Right atrium auricular region (tissue), 2 donors: ENCODE results near the gene XAB2. TPM values are rescaled to one million over a fixed set of nuclear protein-coding genes. Genes with fewer than 3 reads are reported as not detected.

Experiments
- DNase-seq: peaks from one replicate; pipeline ENCODE4 v3.0.0-alpha.2; 2019; ENCODE audit warnings: low spot score
- H3K27ac ChIP-seq, 2 donors: fragments of 200-600 bp; sonication (generic); 1 replicate in 1 of 2; 2 replicates in 1 of 2; pipeline ENCODE4 v1.5.1; 2016 to 2019
- H3K27me3 ChIP-seq, 2 donors: fragments of 200-600 bp; sonication (generic); one replicate each; pipeline versions ENCODE4 v1.5.1 to v1.6.0; 2017 to 2019
- H3K36me3 ChIP-seq: fragments of 200-600 bp; sonication (generic); one replicate; pipeline ENCODE4 v1.5.1; 2016
- H3K4me1 ChIP-seq, 2 donors: fragments of 200-600 bp; sonication (generic); one replicate each; pipeline versions ENCODE4 v1.5.1 to v1.6.0; 2017 to 2019
- H3K4me3 ChIP-seq, 2 donors: fragments of 200-600 bp; sonication (generic); 1 replicate in 1 of 2; 2 replicates in 1 of 2; pipeline ENCODE4 v1.5.1; 2017 to 2019; ENCODE audit warnings: mild to moderate bottlenecking in 1 of 2, moderate library complexity in 1 of 2
- H3K9me3 ChIP-seq, 2 donors: fragments of 200-600 bp; sonication (generic); one replicate each; pipeline ENCODE4 v1.5.1; 2019
- CTCF ChIP-seq, 2 donors: fragments of 200-600 bp; sonication (generic); IDR thresholded peaks; one replicate each; pipeline ENCODE4 v1.5.1; 2019; ENCODE audit warnings: antibody characterized with exemption in 2 of 2
- total RNA-seq, 2 donors: library from RNA; depleted of rRNA; stranded (reverse); fragments of >200 nt; gene quantifications; one replicate each; pipeline ENCODE4 v1.1.0, GENCODE V29; 2016

XAB2 gene
- total RNA-seq, 2 donors from 2014 or later = 21.5 to 25.9 TPM

- TF ChIP-seq CTCF (IDR thresholded peaks at IDR 0.05) = no peak
- DNase-seq = no peak
- Histone ChIP-seq H3K4me3 (no peak overlapping the region), H3K27ac (no peak overlapping the region), H3K27me3 (no peaks in the 10 kb centered on the region), H3K36me3 (peaks cover 48% of the 10 kb centered on the region), H3K4me1 (peaks cover 0 to 31% of the 10 kb centered on the region in 2 donors), H3K9me3 (no peaks in the 10 kb centered on the region)
Measured at GRCh38 chr19:7625763-7626372, 3.5 kb downstream of the XAB2 start.

GRCh38 chr19:7624810-7625209 lies 4.5 kb downstream of the XAB2 start:
- no peaks in the 10 kb centered on the region for H3K9me3 ChIP-seq
- no peak overlapping the region for H3K4me3 ChIP-seq
- peaks cover 58% of the 10 kb centered on the region for H3K36me3 ChIP-seq
- no peak for DNase-seq
- H3K4me1 ChIP-seq = peaks cover 0 to 21% of the 10 kb centered on the region in 2 donors
- no peak overlapping the region for H3K27ac ChIP-seq
- no peak for TF ChIP-seq CTCF (IDR thresholded peaks at IDR 0.05)
- no peaks in the 10 kb centered on the region for H3K27me3 ChIP-seq

- no peak for DNase-seq
- Histone ChIP-seq H3K27ac (no peak overlapping the region), H3K4me1 (peaks cover 0 to 20% of the 10 kb centered on the region in 2 donors), H3K27me3 (no peaks in the 10 kb centered on the region), H3K36me3 (peaks cover 67% of the 10 kb centered on the region), H3K9me3 (no peaks in the 10 kb centered on the region), H3K4me3 (no peak overlapping the region)
- TF ChIP-seq CTCF (IDR thresholded peaks at IDR 0.05) = no peak
Measured at GRCh38 chr19:7623725-7624603, 5.4 kb downstream of the XAB2 start.

- Histone ChIP-seq H3K36me3 (peaks cover 67% of the 10 kb centered on the region), H3K27ac (no peak overlapping the region), H3K9me3 (no peaks in the 10 kb centered on the region), H3K4me3 (no peak overlapping the region), H3K27me3 (no peaks in the 10 kb centered on the region), H3K4me1 (peaks cover 0 to 12% of the 10 kb centered on the region in 2 donors)
- DNase-seq = no peak
- no peak for TF ChIP-seq CTCF (IDR thresholded peaks at IDR 0.05)
Measured at GRCh38 chr19:7622933-7623685, 6.2 kb downstream of the XAB2 start.

- Histone ChIP-seq H3K4me1 (no peaks in the 10 kb centered on the region), H3K9me3 (no peaks in the 10 kb centered on the region), H3K4me3 (no peak overlapping the region), H3K27me3 (no peaks in the 10 kb centered on the region), H3K27ac (no peak overlapping the region), H3K36me3 (peaks cover 60% of the 10 kb centered on the region)
- no peak for DNase-seq
- no peak for TF ChIP-seq CTCF (IDR thresholded peaks at IDR 0.05)
Measured at GRCh38 chr19:7620442-7621412, 8.6 kb downstream of the XAB2 start.
